T-helper 22 cell (primary cell): ENCODE results near the gene RPTOR.
"Not testable (repeated sequence)": the region's sequence is repeated elsewhere in the genome, so short reads cannot be mapped to it uniquely, and the experiment has no call there.

ENCODE experiments used
- DNase-seq: peaks from one replicate; pipeline ENCODE4 v3.0.0-alpha.2; 2020; ENCODE audit warnings: low read depth

The RPTOR gene

GRCh38 chr17:80615376-80615775 lies 70.7 kb downstream of the RPTOR start:
- DNase-seq: no peak

GRCh38 chr17:80616705-80617104 lies 72.1 kb downstream of the RPTOR start:
- DNase-seq: no peak

- no peak for DNase-seq
Measured at GRCh38 chr17:80618304-80618703, 73.7 kb downstream of the RPTOR start.

GRCh38 chr17:80619535-80620235 lies 75.0 kb downstream of the RPTOR start:
- no peak for DNase-seq

- DNase-seq: no peak
Measured at GRCh38 chr17:80621335-80621996, 76.8 kb downstream of the RPTOR start.

- DNase-seq: no peak
Measured at GRCh38 chr17:80621997-80622357, 77.3 kb downstream of the RPTOR start.

GRCh38 chr17:80624864-80625263 lies 80.2 kb downstream of the RPTOR start:
- DNase-seq: no peak

- DNase-seq: no peak
Measured at GRCh38 chr17:80625627-80626026, 81.0 kb downstream of the RPTOR start.

- DNase-seq: not testable (repeated sequence)
Measured at GRCh38 chr17:80628881-80629280, 84.2 kb downstream of the RPTOR start.

- no peak for DNase-seq
Measured at GRCh38 chr17:80629298-80630028, 84.8 kb downstream of the RPTOR start.

- no peak for DNase-seq
Measured at GRCh38 chr17:80630560-80631120, 86.0 kb downstream of the RPTOR start.

- no peak for DNase-seq
Measured at GRCh38 chr17:80631142-80632045, 86.8 kb downstream of the RPTOR start.

- DNase-seq: no peak
Measured at GRCh38 chr17:80632046-80632581, 87.5 kb downstream of the RPTOR start.

GRCh38 chr17:80633207-80633606 lies 88.6 kb downstream of the RPTOR start:
- no peak for DNase-seq

- DNase-seq: no peak
Measured at GRCh38 chr17:80633994-80634566, 89.4 kb downstream of the RPTOR start.

- DNase-seq: no peak
Measured at GRCh38 chr17:80636361-80637018, 91.9 kb downstream of the RPTOR start.

- no peak for DNase-seq
Measured at GRCh38 chr17:80637048-80637781, 92.6 kb downstream of the RPTOR start.

- no peak for DNase-seq
Measured at GRCh38 chr17:80639658-80640057, 95.0 kb downstream of the RPTOR start.

GRCh38 chr17:80640366-80641084 lies 95.9 kb downstream of the RPTOR start:
- DNase-seq: no peak
